HepG2 (cell line): ENCODE data around the gene LGI4.

Experiments used
- CREB1 ChIP-seq, 2 experiments: fragments of 450-650 bp in 1 of 2; IDR thresholded peaks; 2 replicates each; pipeline ENCODE4 v1.6.1; 2016 to 2017; ENCODE audit warnings: control low read depth in 1 of 2, mild to moderate bottlenecking in 1 of 2, missing compliant biosample characterization in 1 of 2, missing genetic modification characterization in 1 of 2
- MYC ChIP-seq: sonication (generic); formaldehyde crosslinking; IDR thresholded peaks from 2 replicates; pipeline ENCODE4 v1.9.0; 2021; ENCODE audit warnings: missing genetic modification reagents, borderline replicate concordance
- NFYB ChIP-seq: sonication (generic); formaldehyde crosslinking; IDR thresholded peaks from 2 replicates; pipeline ENCODE4 v1.4.0; 2020; ENCODE audit warnings: missing genetic modification reagents
- SMC3 ChIP-seq: IDR thresholded peaks from 2 replicates; pipeline ENCODE4 v1.6.1; 2011; ENCODE audit warnings: low read length, improper control_type of control experiment
- SP5 ChIP-seq: IDR thresholded peaks from 2 replicates; pipeline ENCODE4 v1.6.1; 2016; ENCODE audit warnings: low read depth, borderline replicate concordance
- STAT5B ChIP-seq: sonication (generic); formaldehyde crosslinking; IDR thresholded peaks from 2 replicates; pipeline ENCODE4 v1.4.0; 2020; ENCODE audit warnings: missing genetic modification reagents
- ZNF143 ChIP-seq: sonication (generic); formaldehyde crosslinking; IDR thresholded peaks from 2 replicates; pipeline ENCODE4 v1.4.0; 2020; ENCODE audit warnings: missing genetic modification reagents
- TF ChIP-seq, protein P1 (sequence below): sonication (generic); formaldehyde crosslinking; IDR thresholded peaks from 2 replicates; pipeline ENCODE4 v1.8.1; 2022; ENCODE audit warnings: mild to moderate bottlenecking, missing genetic modification reagents
- TF ChIP-seq, protein P2 (sequence below): IDR thresholded peaks from 2 replicates; pipeline ENCODE4 v1.6.1; 2016; ENCODE audit warnings: mild to moderate bottlenecking
- TF ChIP-seq, protein P3 (sequence below): sonication (generic); formaldehyde crosslinking; IDR thresholded peaks from 2 replicates; pipeline ENCODE4 v1.9.0; 2021; ENCODE audit warnings: missing genetic modification reagents, mild to moderate bottlenecking, borderline replicate concordance

DNA sequence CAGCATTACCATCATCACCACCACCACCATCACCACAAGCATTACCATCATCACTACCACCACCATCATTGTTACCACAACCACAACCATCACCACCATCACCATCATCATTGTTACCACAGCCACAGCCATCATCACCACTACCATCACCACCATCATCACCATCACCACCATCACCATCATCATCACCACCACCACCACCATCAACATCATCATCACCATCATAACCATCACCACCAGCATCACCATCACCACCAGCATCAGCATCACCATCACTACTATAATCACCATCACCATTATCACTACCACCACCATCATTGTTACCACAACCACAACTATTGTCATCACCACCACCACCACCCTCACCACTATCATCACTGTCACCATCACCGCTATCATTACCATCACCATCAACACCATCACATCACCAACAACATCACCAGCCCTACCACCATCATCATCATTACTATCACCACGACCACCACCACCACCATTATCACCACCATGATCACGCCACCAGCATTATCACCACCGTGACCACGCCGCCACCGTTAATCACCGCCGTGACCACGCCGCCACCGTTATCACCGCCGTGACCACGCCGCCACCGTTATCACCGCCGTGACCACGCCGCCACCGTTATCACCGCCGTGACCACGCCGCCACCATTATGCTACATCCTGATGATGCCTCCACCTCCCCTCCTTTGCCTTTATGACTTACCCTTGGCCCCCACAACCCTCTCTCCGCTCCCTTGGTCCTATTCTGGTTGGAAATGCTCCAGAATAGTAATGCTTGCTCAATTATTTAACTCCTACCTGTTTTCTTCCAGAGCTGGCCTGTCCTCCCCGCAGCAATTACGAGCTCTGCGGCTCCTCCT is 29.2 kb downstream of the LGI4 start:
- TF ChIP-seq, protein P1, sequence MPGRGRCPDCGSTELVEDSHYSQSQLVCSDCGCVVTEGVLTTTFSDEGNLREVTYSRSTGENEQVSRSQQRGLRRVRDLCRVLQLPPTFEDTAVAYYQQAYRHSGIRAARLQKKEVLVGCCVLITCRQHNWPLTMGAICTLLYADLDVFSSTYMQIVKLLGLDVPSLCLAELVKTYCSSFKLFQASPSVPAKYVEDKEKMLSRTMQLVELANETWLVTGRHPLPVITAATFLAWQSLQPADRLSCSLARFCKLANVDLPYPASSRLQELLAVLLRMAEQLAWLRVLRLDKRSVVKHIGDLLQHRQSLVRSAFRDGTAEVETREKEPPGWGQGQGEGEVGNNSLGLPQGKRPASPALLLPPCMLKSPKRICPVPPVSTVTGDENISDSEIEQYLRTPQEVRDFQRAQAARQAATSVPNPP (CRISPR knock-in tag): no peak
- TF ChIP-seq SMC3 (no peak), MYC (CRISPR knock-in tag) (no peak), ZNF143 (no peak), CREB1 (IDR thresholded peaks at IDR 0.05) (peak; percentile 83), CREB1 (CRISPR knock-in tag; IDR thresholded peaks at IDR 0.05) (no peak), STAT5B (no peak), SP5 (CRISPR knock-in tag) (no peak), NFYB (no peak)
- TF ChIP-seq, protein P2, sequence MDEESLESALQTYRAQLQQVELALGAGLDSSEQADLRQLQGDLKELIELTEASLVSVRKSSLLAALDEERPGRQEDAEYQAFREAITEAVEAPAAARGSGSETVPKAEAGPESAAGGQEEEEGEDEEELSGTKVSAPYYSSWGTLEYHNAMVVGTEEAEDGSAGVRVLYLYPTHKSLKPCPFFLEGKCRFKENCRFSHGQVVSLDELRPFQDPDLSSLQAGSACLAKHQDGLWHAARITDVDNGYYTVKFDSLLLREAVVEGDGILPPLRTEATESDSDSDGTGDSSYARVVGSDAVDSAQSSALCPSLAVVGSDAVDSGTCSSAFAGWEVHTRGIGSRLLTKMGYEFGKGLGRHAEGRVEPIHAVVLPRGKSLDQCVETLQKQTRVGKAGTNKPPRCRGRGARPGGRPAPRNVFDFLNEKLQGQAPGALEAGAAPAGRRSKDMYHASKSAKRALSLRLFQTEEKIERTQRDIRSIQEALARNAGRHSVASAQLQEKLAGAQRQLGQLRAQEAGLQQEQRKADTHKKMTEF (CRISPR knock-in tag): no peak
- TF ChIP-seq, protein P3, sequence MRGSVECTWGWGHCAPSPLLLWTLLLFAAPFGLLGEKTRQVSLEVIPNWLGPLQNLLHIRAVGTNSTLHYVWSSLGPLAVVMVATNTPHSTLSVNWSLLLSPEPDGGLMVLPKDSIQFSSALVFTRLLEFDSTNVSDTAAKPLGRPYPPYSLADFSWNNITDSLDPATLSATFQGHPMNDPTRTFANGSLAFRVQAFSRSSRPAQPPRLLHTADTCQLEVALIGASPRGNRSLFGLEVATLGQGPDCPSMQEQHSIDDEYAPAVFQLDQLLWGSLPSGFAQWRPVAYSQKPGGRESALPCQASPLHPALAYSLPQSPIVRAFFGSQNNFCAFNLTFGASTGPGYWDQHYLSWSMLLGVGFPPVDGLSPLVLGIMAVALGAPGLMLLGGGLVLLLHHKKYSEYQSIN (CRISPR knock-in tag): no peak
